HepG2 (cell line): Measurements from ENCODE around the gene WDR81. TPM values are rescaled to one million over a fixed set of nuclear protein-coding genes. Genes with fewer than 3 reads are reported as not detected.

Experiments used
- IRF9 ChIP-seq: sonication (generic); formaldehyde crosslinking; IDR thresholded peaks from 2 replicates; pipeline ENCODE4 v1.8.0; 2022; ENCODE audit warnings: missing genetic modification reagents, mild to moderate bottlenecking, borderline replicate concordance
- MED8 ChIP-seq: sonication (generic); formaldehyde crosslinking; IDR thresholded peaks from 2 replicates; pipeline ENCODE4 v1.8.1; 2023; ENCODE audit warnings: mild to moderate bottlenecking, missing genetic modification reagents; ENCODE audit not compliant: insufficient replicate concordance
- MYPOP ChIP-seq: sonication (generic); formaldehyde crosslinking; IDR thresholded peaks from 2 replicates; pipeline ENCODE4 v1.8.1; 2023; ENCODE audit warnings: mild to moderate bottlenecking, moderate library complexity, missing genetic modification reagents
- PCBP2 ChIP-seq: fragments of 200-400 bp; formaldehyde crosslinking; optimal IDR thresholded peaks from 2 replicates; pipeline ENCODE3; 2018; ENCODE audit warnings: low read length, low read depth; ENCODE audit not compliant: poor library complexity, severe bottlenecking
- PHF20 ChIP-seq: sonication (generic); formaldehyde crosslinking; IDR thresholded peaks from 2 replicates; pipeline ENCODE4 v1.5.0; 2020; ENCODE audit warnings: mild to moderate bottlenecking, missing genetic modification reagents
- RBM22 ChIP-seq: fragments of 200-400 bp; formaldehyde crosslinking; optimal IDR thresholded peaks from 2 replicates; pipeline ENCODE3; 2017; ENCODE audit warnings: mild to moderate bottlenecking, low read length, moderate library complexity
- THAP7 ChIP-seq: sonication (generic); formaldehyde crosslinking; IDR thresholded peaks from 2 replicates; pipeline ENCODE4 v1.8.1; 2023; ENCODE audit warnings: mild to moderate bottlenecking, missing genetic modification reagents
- ZFP36 ChIP-seq: fragments of 150-350 bp; IDR thresholded peaks from 2 replicates; pipeline ENCODE4 v1.6.1; 2018; ENCODE audit warnings: borderline replicate concordance, low read length, low read depth; ENCODE audit not compliant: partially characterized antibody
- ZFP82 ChIP-seq: sonication (generic); formaldehyde crosslinking; IDR thresholded peaks from 2 replicates; pipeline ENCODE4 v1.5.1; 2020; ENCODE audit warnings: mild to moderate bottlenecking, missing genetic modification reagents, borderline replicate concordance
- ZNF18 ChIP-seq: sonication (generic); formaldehyde crosslinking; IDR thresholded peaks from 2 replicates; pipeline ENCODE4 v1.8.0; 2022; ENCODE audit warnings: mild to moderate bottlenecking, missing genetic modification reagents; ENCODE audit not compliant: insufficient replicate concordance
- ZNF205 ChIP-seq: IDR thresholded peaks from 2 replicates; pipeline ENCODE4 v1.6.1; 2018; ENCODE audit warnings: missing biosample characterization, missing genetic modification reagents
- ZXDC ChIP-seq: sonication (generic); formaldehyde crosslinking; IDR thresholded peaks from 2 replicates; pipeline ENCODE4 v1.5.0; 2020; ENCODE audit warnings: mild to moderate bottlenecking, missing genetic modification reagents
- polyA plus RNA-seq, 8 experiments: library from polyadenylated mRNA; depleted of rRNA in 3 of 8; stranded (reverse) in 7 of 8; unstranded in 1 of 8; fragments of >200 nt; fragmentation: Illumina TruSeq in 4 of 8; extraction: Trizol in 4 of 8; gene quantifications; 2 replicates each; pipeline versions ENCODE4 v1.2.1 to v1.2.3, GENCODE V29; 2011 to 2016; ENCODE audit warnings: low read depth in 4 of 8, missing spikeins in 1 of 8, mixed read lengths in 1 of 8; ENCODE audit not compliant: insufficient read depth in 1 of 8
- total RNA-seq, 5 experiments: library from RNA; depleted of rRNA; stranded (reverse); fragments of >200 nt; fragmentation: Illumina TruSeq; extraction: Trizol; gene quantifications; 2 replicates each; pipeline ENCODE4 v1.2.3, GENCODE V29; 2016; ENCODE audit warnings: low read depth in 1 of 5
- TF ChIP-seq, protein P1 (sequence below): sonication (generic); formaldehyde crosslinking; IDR thresholded peaks from 2 replicates; pipeline ENCODE4 v1.8.0; 2022; ENCODE audit warnings: missing genetic modification reagents, mild to moderate bottlenecking, moderate library complexity, borderline replicate concordance
- TF ChIP-seq, protein P2 (sequence below): sonication (generic); formaldehyde crosslinking; conservative IDR thresholded peaks from 2 replicates; pipeline ENCODE4 v1.4.0; 2020; ENCODE audit warnings: missing genetic modification reagents

Gene WDR81
- total and polyA plus RNA-seq, 2 of the 13 experiments (the other 11 are each of a cell fraction or from before 2014, with no cell fraction given) = 9.1 to 16.7 TPM

DNA sequence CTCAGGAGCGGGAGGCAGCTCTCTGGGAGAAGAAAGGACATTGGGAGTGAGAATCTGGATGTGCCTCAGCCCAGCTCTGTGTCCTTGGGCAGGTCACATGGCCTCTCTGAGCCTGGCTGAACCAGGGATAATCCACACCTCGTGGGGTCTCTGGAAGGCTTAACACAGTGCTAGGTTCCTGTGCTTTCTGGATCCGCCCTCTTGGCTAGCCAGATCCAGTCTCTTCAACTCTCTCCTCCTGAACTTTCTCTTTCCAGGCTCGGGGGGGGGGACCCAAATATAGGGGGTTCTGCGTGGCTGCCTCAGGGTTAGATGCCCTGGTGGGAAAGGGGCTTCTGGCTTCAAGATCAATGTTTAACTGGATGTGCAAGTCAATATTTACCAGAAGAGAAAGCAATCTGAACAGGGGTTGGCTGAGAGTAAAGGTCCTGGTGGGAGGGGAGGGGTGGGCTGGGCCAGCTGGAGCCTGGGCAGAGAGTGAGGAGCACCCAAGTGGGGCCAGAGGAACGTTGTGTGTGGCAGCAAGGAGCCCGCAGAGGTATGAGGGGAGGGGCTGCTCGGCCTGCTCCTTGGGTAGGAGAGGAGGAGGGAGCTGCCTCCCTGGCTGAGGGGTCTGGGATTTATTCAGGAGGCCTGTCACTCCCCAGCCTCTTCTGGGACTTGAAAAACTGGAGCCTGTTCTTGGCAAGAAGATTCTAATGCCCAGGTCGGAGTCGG is 18.0 kb downstream of the WDR81 start, which contains the start of gene SERPINF2 (continued):
- TF ChIP-seq ZFP36 (peak; percentile 64), MYPOP (CRISPR knock-in tag) (no peak), ZFP82 (CRISPR knock-in tag) (0 out of 2 replicates have a peak, but pooled peaks have one; percentile 15), MED8 (CRISPR knock-in tag) (peak; percentile 53), PHF20 (CRISPR knock-in tag) (no peak), RBM22 (no peak), PCBP2 (no peak), ZNF18 (CRISPR knock-in tag) (peak; percentile 66), ZNF205 (CRISPR knock-in tag) (no peak), THAP7 (CRISPR knock-in tag) (no peak), ZXDC (CRISPR knock-in tag) (no peak), IRF9 (peak; percentile 38; the same call in 1 of the 2 replicates)
- TF ChIP-seq, protein P1, sequence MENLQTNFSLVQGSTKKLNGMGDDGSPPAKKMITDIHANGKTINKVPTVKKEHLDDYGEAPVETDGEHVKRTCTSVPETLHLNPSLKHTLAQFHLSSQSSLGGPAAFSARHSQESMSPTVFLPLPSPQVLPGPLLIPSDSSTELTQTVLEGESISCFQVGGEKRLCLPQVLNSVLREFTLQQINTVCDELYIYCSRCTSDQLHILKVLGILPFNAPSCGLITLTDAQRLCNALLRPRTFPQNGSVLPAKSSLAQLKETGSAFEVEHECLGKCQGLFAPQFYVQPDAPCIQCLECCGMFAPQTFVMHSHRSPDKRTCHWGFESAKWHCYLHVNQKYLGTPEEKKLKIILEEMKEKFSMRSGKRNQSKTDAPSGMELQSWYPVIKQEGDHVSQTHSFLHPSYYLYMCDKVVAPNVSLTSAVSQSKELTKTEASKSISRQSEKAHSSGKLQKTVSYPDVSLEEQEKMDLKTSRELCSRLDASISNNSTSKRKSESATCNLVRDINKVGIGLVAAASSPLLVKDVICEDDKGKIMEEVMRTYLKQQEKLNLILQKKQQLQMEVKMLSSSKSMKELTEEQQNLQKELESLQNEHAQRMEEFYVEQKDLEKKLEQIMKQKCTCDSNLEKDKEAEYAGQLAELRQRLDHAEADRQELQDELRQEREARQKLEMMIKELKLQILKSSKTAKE (CRISPR knock-in tag) = peak; percentile 44; the same call in 1 of the 2 replicates
- TF ChIP-seq, protein P2, sequence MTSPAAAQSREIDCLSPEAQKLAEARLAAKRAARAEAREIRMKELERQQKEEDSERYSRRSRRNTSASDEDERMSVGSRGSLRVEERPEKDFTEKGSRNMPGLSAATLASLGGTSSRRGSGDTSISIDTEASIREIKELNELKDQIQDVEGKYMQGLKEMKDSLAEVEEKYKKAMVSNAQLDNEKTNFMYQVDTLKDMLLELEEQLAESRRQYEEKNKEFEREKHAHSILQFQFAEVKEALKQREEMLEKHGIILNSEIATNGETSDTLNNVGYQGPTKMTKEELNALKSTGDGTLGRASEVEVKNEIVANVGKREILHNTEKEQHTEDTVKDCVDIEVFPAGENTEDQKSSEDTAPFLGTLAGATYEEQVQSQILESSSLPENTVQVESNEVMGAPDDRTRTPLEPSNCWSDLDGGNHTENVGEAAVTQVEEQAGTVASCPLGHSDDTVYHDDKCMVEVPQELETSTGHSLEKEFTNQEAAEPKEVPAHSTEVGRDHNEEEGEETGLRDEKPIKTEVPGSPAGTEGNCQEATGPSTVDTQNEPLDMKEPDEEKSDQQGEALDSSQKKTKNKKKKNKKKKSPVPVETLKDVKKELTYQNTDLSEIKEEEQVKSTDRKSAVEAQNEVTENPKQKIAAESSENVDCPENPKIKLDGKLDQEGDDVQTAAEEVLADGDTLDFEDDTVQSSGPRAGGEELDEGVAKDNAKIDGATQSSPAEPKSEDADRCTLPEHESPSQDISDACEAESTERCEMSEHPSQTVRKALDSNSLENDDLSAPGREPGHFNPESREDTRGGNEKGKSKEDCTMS = 0 out of 2 replicates have a peak, but pooled peaks have one; percentile 19
